Cardiac muscle cell (in vitro differentiated cells and primary cell): ENCODE results near the gene GPR62. TPM values are rescaled to one million over a fixed set of nuclear protein-coding genes. Genes with fewer than 3 reads are reported as not detected.

ENCODE experiments used
- DNase-seq, 2 donors: peaks; one replicate each; pipeline versions ENCODE4 v3.0.0 to v3.0.0-alpha.2; 2010 to 2017; ENCODE audit warnings: low read depth in 1 of 2, low spot score in 1 of 2
- H3K27ac ChIP-seq: fragments of 200-600 bp; sonication (generic); 2 replicates; pipeline ENCODE4 v1.5.1; 2016
- H3K27me3 ChIP-seq: fragments of 200-600 bp; sonication (generic); 2 replicates; pipeline ENCODE4 v1.6.0; 2016; ENCODE audit warnings: control low read depth
- H3K36me3 ChIP-seq: fragments of 200-600 bp; sonication (generic); 2 replicates; pipeline ENCODE4 v1.5.1; 2016; ENCODE audit warnings: control low read depth
- H3K4me1 ChIP-seq: fragments of 200-600 bp; sonication (generic); 2 replicates; pipeline ENCODE4 v1.8.1; 2017; ENCODE audit warnings: low read depth, mild to moderate bottlenecking, mixed run types
- H3K4me3 ChIP-seq: fragments of 200-600 bp; sonication (generic); 2 replicates; pipeline ENCODE4 v1.5.1; 2016; ENCODE audit warnings: mild to moderate bottlenecking
- H3K9me3 ChIP-seq: fragments of 200-600 bp; sonication (generic); 2 replicates; pipeline ENCODE4 v1.5.1; 2017; ENCODE audit warnings: low read depth, mild to moderate bottlenecking, control low read depth
- CTCF ChIP-seq: IDR thresholded peaks from 2 replicates; pipeline ENCODE4 v1.5.1; 2012; ENCODE audit warnings: low read depth, mild to moderate bottlenecking, low read length
- polyA plus RNA-seq: library from polyadenylated mRNA; unstranded; fragments of >200 nt; fragmentation: Nextera tagmentation; extraction: Ambion mirVana; gene quantifications from 2 replicates; pipeline ENCODE4 v1.2.1, GENCODE V29; 2016
- total RNA-seq: library from RNA; depleted of rRNA; stranded (reverse); fragments of >200 nt; gene quantifications from 2 replicates; pipeline ENCODE4 v1.2.3, GENCODE V29; 2016

Gene GPR62
- total and polyA plus RNA-seq, 2 experiments from 2014 or later, result 0.94 to 1.1 TPM

- no peaks in the 10 kb centered on the region for H3K36me3 ChIP-seq
- peak overlapping the region; percentile 91 for H3K27ac ChIP-seq
- DNase-seq, result peak; percentile 65 to 91
- no peaks in the 10 kb centered on the region for H3K27me3 ChIP-seq
- TF ChIP-seq CTCF, result no peak
- H3K4me3 ChIP-seq, result no peak overlapping the region
- H3K4me1 ChIP-seq, result peaks cover 35% of the 10 kb centered on the region
- H3K9me3 ChIP-seq, result no peaks in the 10 kb centered on the region
Measured at GRCh38 chr3:52005571-52005986, 50.4 kb downstream of the GPR62 start.

DNA sequence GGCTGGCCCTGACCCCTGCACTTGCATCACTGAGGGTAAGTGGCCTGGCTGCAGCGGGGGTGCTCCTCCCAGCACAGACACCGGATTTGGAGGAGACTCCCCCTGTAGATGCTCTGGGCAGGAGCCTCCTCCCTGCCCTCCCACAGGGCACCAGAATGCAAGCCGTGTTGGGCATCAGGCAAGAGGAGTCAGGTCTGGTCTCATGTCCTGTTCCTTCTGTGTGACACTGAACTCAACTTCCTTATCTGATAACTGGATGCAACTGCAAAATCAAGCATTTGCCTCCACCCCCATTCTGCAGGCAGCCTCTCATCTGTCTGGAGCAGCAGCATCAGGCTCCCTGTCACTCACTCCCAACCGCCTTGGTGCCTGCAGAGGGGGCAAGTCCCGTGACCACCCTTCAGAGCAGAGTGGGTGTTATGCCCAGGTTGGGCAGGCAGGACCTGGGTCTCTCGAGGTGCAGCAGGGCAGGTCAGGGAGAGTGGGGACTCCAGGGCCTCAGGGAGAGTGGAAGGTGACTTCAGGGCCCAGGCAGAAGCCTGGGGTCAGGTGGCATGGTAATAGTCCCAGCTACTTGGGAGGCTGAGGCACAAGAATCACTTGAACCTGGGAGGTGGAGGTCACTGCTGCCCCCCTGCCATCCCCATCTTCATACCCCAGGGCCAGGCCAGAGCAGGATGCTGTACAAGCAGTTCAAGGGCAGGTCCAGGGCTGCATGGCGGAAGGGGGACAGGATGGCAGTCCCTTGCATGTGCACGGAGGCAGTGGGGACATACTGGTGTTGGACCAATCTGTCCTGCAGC lies 51.0 kb downstream of the GPR62 start:
- Histone ChIP-seq H3K36me3 (no peaks in the 10 kb centered on the region), H3K27ac (peak overlapping the region; percentile 91), H3K27me3 (no peaks in the 10 kb centered on the region), H3K9me3 (no peaks in the 10 kb centered on the region), H3K4me3 (no peak overlapping the region), H3K4me1 (peaks cover 35% of the 10 kb centered on the region)
- no peak for TF ChIP-seq CTCF
- DNase-seq, result no peak

DNA sequence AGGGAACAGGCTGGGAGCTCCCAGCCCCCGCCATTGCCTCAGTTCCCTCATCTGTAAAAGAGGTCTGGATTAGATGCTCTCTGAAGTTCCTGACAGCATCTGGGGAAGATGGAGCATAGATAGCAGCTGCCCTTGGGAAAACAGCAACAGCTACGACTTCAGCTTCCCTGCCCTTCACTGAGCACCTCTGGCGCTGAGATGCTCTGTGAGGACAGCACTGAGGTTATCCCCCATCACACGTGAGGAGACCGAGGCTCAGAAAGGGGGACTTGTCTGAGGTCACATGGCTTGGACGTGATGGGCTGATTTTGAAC lies 51.6 kb downstream of the GPR62 start:
- TF ChIP-seq CTCF, result no peak
- no peak for DNase-seq

More for the DNA sequence above, 51.6 kb downstream of the GPR62 start:
- Histone ChIP-seq H3K4me1 (peaks cover 35% of the 10 kb centered on the region), H3K27ac (peak overlapping the region; percentile 91), H3K27me3 (no peaks in the 10 kb centered on the region), H3K4me3 (no peak overlapping the region), H3K9me3 (no peaks in the 10 kb centered on the region), H3K36me3 (no peaks in the 10 kb centered on the region)

Other genes starting within 250 kb of the GPR62 start
- gene GRM2, start 248.3 kb upstream of the GPR62 start, total RNA-seq, result 0.56 and 0.69 TPM in 2 replicates
- gene GRM2, start 248.3 kb upstream of the GPR62 start, polyA plus RNA-seq, result 0.39 TPM in 1 of 2 replicates, not detected in the other
- gene IQCF6, start 176.1 kb upstream of the GPR62 start, total RNA-seq, result not detected in 2 replicates
- not detected in 2 replicates for gene IQCF6, start 176.1 kb upstream of the GPR62 start, polyA plus RNA-seq
- not detected in 2 replicates for gene IQCF2, start 93.8 kb upstream of the GPR62 start, total RNA-seq
- not detected in 2 replicates for gene IQCF2, start 93.8 kb upstream of the GPR62 start, polyA plus RNA-seq
- not detected in 2 replicates for gene IQCF5, start 79.8 kb upstream of the GPR62 start, total RNA-seq
- 0.99 TPM in 1 of 2 replicates, not detected in the other for gene IQCF5, start 79.8 kb upstream of the GPR62 start, polyA plus RNA-seq
- gene IQCF1, start 52.0 kb upstream of the GPR62 start, total RNA-seq, result not detected in 2 replicates
- not detected in 2 replicates for gene IQCF1, start 52.0 kb upstream of the GPR62 start, polyA plus RNA-seq
- gene RRP9, start 13.5 kb upstream of the GPR62 start, total RNA-seq, result 22.3 and 22.4 TPM in 2 replicates
- 32.8 and 38.2 TPM in 2 replicates for gene RRP9, start 13.5 kb upstream of the GPR62 start, polyA plus RNA-seq
- 17.3 and 19.2 TPM in 2 replicates for gene PARP3, start 13.0 kb upstream of the GPR62 start, total RNA-seq
- gene PARP3, start 13.0 kb upstream of the GPR62 start, polyA plus RNA-seq, result 23.7 and 26.6 TPM in 2 replicates
- gene PCBP4, start 12.1 kb downstream of the GPR62 start, total RNA-seq, result 151 and 226 TPM in 2 replicates
- 114 and 122 TPM in 2 replicates for gene PCBP4, start 12.1 kb downstream of the GPR62 start, polyA plus RNA-seq
- gene ABHD14B, start 18.7 kb downstream of the GPR62 start, total RNA-seq, result 19.8 and 27.8 TPM in 2 replicates
- gene ABHD14B, start 18.7 kb downstream of the GPR62 start, polyA plus RNA-seq, result 23.3 and 29.9 TPM in 2 replicates
- 56.5 and 105 TPM in 2 replicates for gene ABHD14A, start 19.7 kb downstream of the GPR62 start, total RNA-seq
- 95.9 and 104 TPM in 2 replicates for gene ABHD14A, start 19.7 kb downstream of the GPR62 start, polyA plus RNA-seq
- gene ACY1, start 28.2 kb downstream of the GPR62 start, total RNA-seq, result 87.7 and 99.7 TPM in 2 replicates
- 116 and 125 TPM in 2 replicates for gene ACY1, start 28.2 kb downstream of the GPR62 start, polyA plus RNA-seq
- gene RPL29, start 40.5 kb downstream of the GPR62 start, total RNA-seq, result 1,533 and 1,673 TPM in 2 replicates
- 844 and 941 TPM in 2 replicates for gene RPL29, start 40.5 kb downstream of the GPR62 start, polyA plus RNA-seq
- 32.2 and 39.5 TPM in 2 replicates for gene DUSP7, start 101.2 kb downstream of the GPR62 start, total RNA-seq
- 7.1 and 13.1 TPM in 2 replicates for gene DUSP7, start 101.2 kb downstream of the GPR62 start, polyA plus RNA-seq
- 6.0 and 12.4 TPM in 2 replicates for gene POC1A, start 199.0 kb downstream of the GPR62 start, total RNA-seq
- gene POC1A, start 199.0 kb downstream of the GPR62 start, polyA plus RNA-seq, result 10.6 and 24.0 TPM in 2 replicates
- gene ALAS1, start 242.8 kb downstream of the GPR62 start, total RNA-seq, result 68.7 and 80.2 TPM in 2 replicates
- gene ALAS1, start 242.8 kb downstream of the GPR62 start, polyA plus RNA-seq, result 76.5 and 88.7 TPM in 2 replicates